ENCODE measurements around the gene TRIM62. TPM values are rescaled to one million over a fixed set of nuclear protein-coding genes. Genes with fewer than 3 reads are reported as not detected.

The TRIM62 gene
- total and polyA plus RNA-seq, 2 experiments from 2014 or later: 2.5 to 4.2 TPM

GRCh38 chr1:33191731-33192275, 10.0 kb upstream of the TRIM62 start:
- TF ChIP-seq CTCF (IDR thresholded peaks at IDR 0.05; ENCODE audit: poor library complexity) (no peak), EZH2 (IDR thresholded peaks at IDR 0.05; ENCODE audit: borderline replicate concordance) (no peak), EZH2phosphoT487 (IDR thresholded peaks at IDR 0.05; ENCODE audit: low read depth, severe bottlenecking, unreplicated experiment) (no peak)
- H4K20me1 ChIP-seq (ENCODE audit: insufficient read depth, poor library complexity, severe bottlenecking): no peaks in the 10 kb centered on the region
- H3K79me2 ChIP-seq: no peaks in the 10 kb centered on the region
- H3K4me1 ChIP-seq (ENCODE audit: insufficient read depth): no peaks in the 10 kb centered on the region
- H2AFZ ChIP-seq: no peak overlapping the region
- H3K9me2 ChIP-seq (replicated peaks; ENCODE audit: insufficient read depth): no peaks in the 10 kb centered on the region
- no peaks in the 10 kb centered on the region for H3K36me3 ChIP-seq (replicated peaks; ENCODE audit: insufficient read depth, low read depth)
- H3K4me2 ChIP-seq: no peak overlapping the region
- 55% methylated on average over 2 of the region's 2 CpGs for WGBS (ENCODE audit: low lambda C conversion rate, missing lambda C conversion rate)
- DNase-seq (ENCODE audit: low spot score): no peak
- no peak overlapping the region for H3K27ac ChIP-seq
- H3K9me3 ChIP-seq (ENCODE audit: low read depth): no peaks in the 10 kb centered on the region
- H3K4me3 ChIP-seq: no peak overlapping the region
- H3K27me3 ChIP-seq: no peaks in the 10 kb centered on the region

- no peak overlapping the region for H3K27ac ChIP-seq
- TF ChIP-seq CTCF (IDR thresholded peaks at IDR 0.05; ENCODE audit: poor library complexity): no peak
- no peak for TF ChIP-seq EZH2 (IDR thresholded peaks at IDR 0.05; ENCODE audit: borderline replicate concordance)
- TF ChIP-seq EZH2phosphoT487 (IDR thresholded peaks at IDR 0.05; ENCODE audit: low read depth, severe bottlenecking, unreplicated experiment): no peak
- H2AFZ ChIP-seq: no peak overlapping the region
- H3K4me1 ChIP-seq (ENCODE audit: insufficient read depth): no peaks in the 10 kb centered on the region
- H3K27me3 ChIP-seq: no peaks in the 10 kb centered on the region
- no peaks in the 10 kb centered on the region for H3K79me2 ChIP-seq
- H3K36me3 ChIP-seq (replicated peaks; ENCODE audit: insufficient read depth, low read depth): no peaks in the 10 kb centered on the region
- DNase-seq (ENCODE audit: low spot score): no peak
- no peak overlapping the region for H3K4me2 ChIP-seq
- WGBS (ENCODE audit: low lambda C conversion rate, missing lambda C conversion rate): 86% methylated on average over 2 of the region's 2 CpGs
- H3K9me2 ChIP-seq (replicated peaks; ENCODE audit: insufficient read depth): no peaks in the 10 kb centered on the region
- H3K4me3 ChIP-seq: no peak overlapping the region
- no peaks in the 10 kb centered on the region for H3K9me3 ChIP-seq (ENCODE audit: low read depth)
- no peaks in the 10 kb centered on the region for H4K20me1 ChIP-seq (ENCODE audit: insufficient read depth, poor library complexity, severe bottlenecking)
Observed at GRCh38 chr1:33190701-33191100, 8.9 kb upstream of the TRIM62 start.

GRCh38 chr1:33188572-33189275, 6.9 kb upstream of the TRIM62 start:
- Histone ChIP-seq H4K20me1 (ENCODE audit: insufficient read depth, poor library complexity, severe bottlenecking) (no peaks in the 10 kb centered on the region), H3K4me1 (ENCODE audit: insufficient read depth) (no peaks in the 10 kb centered on the region), H3K9me3 (ENCODE audit: low read depth) (no peaks in the 10 kb centered on the region), H2AFZ (no peak overlapping the region), H3K27ac (no peak overlapping the region), H3K79me2 (no peaks in the 10 kb centered on the region), H3K36me3 (replicated peaks; ENCODE audit: insufficient read depth, low read depth) (no peaks in the 10 kb centered on the region), H3K4me2 (no peak overlapping the region), H3K9me2 (replicated peaks; ENCODE audit: insufficient read depth) (no peaks in the 10 kb centered on the region), H3K27me3 (no peaks in the 10 kb centered on the region), H3K4me3 (no peak overlapping the region)
- DNase-seq (ENCODE audit: low spot score): no peak
- WGBS (ENCODE audit: low lambda C conversion rate, missing lambda C conversion rate): 56% methylated on average over 6 of the region's 6 CpGs
- TF ChIP-seq EZH2 (IDR thresholded peaks at IDR 0.05; ENCODE audit: borderline replicate concordance): no peak
- TF ChIP-seq CTCF (IDR thresholded peaks at IDR 0.05; ENCODE audit: poor library complexity): no peak
- no peak for TF ChIP-seq EZH2phosphoT487 (IDR thresholded peaks at IDR 0.05; ENCODE audit: low read depth, severe bottlenecking, unreplicated experiment)

Data from hepatocyte (in vitro differentiated cells).